Activated CD4-positive, alpha-beta T cell treated with anti-CD3 and anti-CD28 coated beads, Interleukin-2, amount 10 ng/mL, durations not matched to agents 24 days and 14 days (primary cell): Measurements from ENCODE around the gene TALDO1. TPM values are rescaled to one million over a fixed set of nuclear protein-coding genes. Genes with fewer than 3 reads are reported as not detected.
A peak's percentile ranks its signal among the peaks of the same experiment; 100 is the strongest.

ENCODE experiments used
- DNase-seq: peaks from one replicate; pipeline ENCODE4 v3.0.0; 2022
- H3K27ac Mint-ChIP-seq: one replicate; pipeline ENCODE4 v1.8.0; 2022; ENCODE audit warnings: mild to moderate bottlenecking, mixed read lengths
- H3K27me3 Mint-ChIP-seq: one replicate; pipeline ENCODE4 v1.8.0; 2022; ENCODE audit warnings: mixed read lengths
- H3K36me3 Mint-ChIP-seq: one replicate; pipeline ENCODE4 v1.8.0; 2022; ENCODE audit warnings: low read depth, mild to moderate bottlenecking, mixed read lengths
- H3K4me1 Mint-ChIP-seq: one replicate; pipeline ENCODE4 v1.8.0; 2021; ENCODE audit warnings: mixed read lengths
- H3K4me3 Mint-ChIP-seq: one replicate; pipeline ENCODE4 v1.8.0; 2022; ENCODE audit warnings: mild to moderate bottlenecking, moderate library complexity, mixed read lengths
- H3K9me3 Mint-ChIP-seq: one replicate; pipeline ENCODE4 v1.8.0; 2021; ENCODE audit warnings: mixed read lengths
- intact Hi-C: fragments of 100-400 bp; cut with micrococcal nuclease; formaldehyde crosslinking; loops from one replicate; pipeline ENCODE4 v1.15.1; 2023
- total RNA-seq: library from RNA; stranded (reverse); gene quantifications from 2 replicates; pipeline ENCODE4 v1.2.3, GENCODE V29; 2022

Gene TALDO1
- 265 and 279 TPM in 2 replicates for total RNA-seq

- intact Hi-C loops, result loop anchor here (2.0 kb wide), 2 partner anchors 19 to 49 kb away; no protein-coding TSS in a partner anchor
- H3K9me3 Mint-ChIP-seq, result no peaks in the 10 kb centered on the region
- peaks cover 14% of the 10 kb centered on the region for H3K4me1 Mint-ChIP-seq
- peak within 1 kb of the TSS; percentile 82 for H3K27ac Mint-ChIP-seq
- peak within 1 kb of the TSS; percentile 90 for H3K4me3 Mint-ChIP-seq
- no peaks in the 10 kb centered on the region for H3K27me3 Mint-ChIP-seq
- peak; percentile 97 for DNase-seq
- H3K36me3 Mint-ChIP-seq, result peaks cover 8% of the 10 kb centered on the region
Measured at GRCh38 chr11:747158-748006, at the start of gene TALDO1. TALDO1 (plus strand) TSS chr11:747464; CDS start chr11:747482, 18 bp downstream.

GRCh38 chr11:697811-698311 is 49.4 kb upstream of the TALDO1 start:
- no peak for DNase-seq
- H3K27ac Mint-ChIP-seq, result peak overlapping the region; percentile 47
- H3K27me3 Mint-ChIP-seq, result no peaks in the 10 kb centered on the region
- no peaks in the 10 kb centered on the region for H3K9me3 Mint-ChIP-seq
- peaks cover 23% of the 10 kb centered on the region for H3K4me1 Mint-ChIP-seq
- H3K4me3 Mint-ChIP-seq, result peak overlapping the region; percentile 24
- peaks cover 5% of the 10 kb centered on the region for H3K36me3 Mint-ChIP-seq
- intact Hi-C loops, result loop anchor here (5.0 kb wide), 2 partner anchors 99 to 161 kb away; partner anchors contain the start of genes HRAS, LRRC56 and SLC25A22

- Mint-ChIP-seq H3K36me3 (peaks cover 3% of the 10 kb centered on the region), H3K9me3 (no peaks in the 10 kb centered on the region), H3K27ac (no peak overlapping the region), H3K4me1 (peaks cover 15% of the 10 kb centered on the region), H3K27me3 (no peaks in the 10 kb centered on the region), H3K4me3 (no peak overlapping the region)
- no peak for DNase-seq
- intact Hi-C loops, result loop anchor here (5.0 kb wide), 2 partner anchors 99 to 161 kb away; partner anchors contain the start of genes HRAS, LRRC56 and SLC25A22
Measured at GRCh38 chr11:698493-699115, 48.7 kb upstream of the TALDO1 start.

- Mint-ChIP-seq H3K4me1 (peaks cover 14% of the 10 kb centered on the region), H3K4me3 (no peak overlapping the region), H3K27me3 (no peaks in the 10 kb centered on the region), H3K9me3 (no peaks in the 10 kb centered on the region), H3K36me3 (peaks cover 3% of the 10 kb centered on the region), H3K27ac (no peak overlapping the region)
- intact Hi-C loops, result loop anchor here (5.0 kb wide), 2 partner anchors 98 to 162 kb away; partner anchors contain the start of genes HRAS, LRRC56 and SLC25A22
- no peak for DNase-seq
Measured at GRCh38 chr11:699116-699508, 48.2 kb upstream of the TALDO1 start.

GRCh38 chr11:699753-700152 is 47.5 kb upstream of the TALDO1 start:
- Mint-ChIP-seq H3K4me3 (no peak overlapping the region), H3K36me3 (peaks cover 3% of the 10 kb centered on the region), H3K27me3 (no peaks in the 10 kb centered on the region), H3K4me1 (peaks cover 14% of the 10 kb centered on the region), H3K9me3 (no peaks in the 10 kb centered on the region), H3K27ac (no peak overlapping the region)
- intact Hi-C loops, result loop anchor here (5.0 kb wide), 2 partner anchors 98 to 162 kb away; partner anchors contain the start of genes HRAS, LRRC56 and SLC25A22
- no peak for DNase-seq

GRCh38 chr11:701741-702461 is 45.4 kb upstream of the TALDO1 start:
- Mint-ChIP-seq H3K4me1 (peaks cover 13% of the 10 kb centered on the region), H3K27me3 (peaks cover 4% of the 10 kb centered on the region)
- no peak for DNase-seq

GRCh38 chr11:702462-703461 is 44.5 kb upstream of the TALDO1 start:
- H3K4me1 Mint-ChIP-seq, result peaks cover 7% of the 10 kb centered on the region
- no peaks in the 10 kb centered on the region for H3K9me3 Mint-ChIP-seq
- no peak for DNase-seq
- H3K27ac Mint-ChIP-seq, result no peak overlapping the region
- H3K36me3 Mint-ChIP-seq, result peaks cover 3% of the 10 kb centered on the region
- H3K27me3 Mint-ChIP-seq, result peaks cover 11% of the 10 kb centered on the region
- intact Hi-C loops, result no loop called here
- H3K4me3 Mint-ChIP-seq, result no peak overlapping the region

More at GRCh38 chr11:701741-702461, 45.4 kb upstream of the TALDO1 start:
- no peak overlapping the region for H3K4me3 Mint-ChIP-seq
- peaks cover 3% of the 10 kb centered on the region for H3K36me3 Mint-ChIP-seq
- intact Hi-C loops, result no loop called here
- H3K27ac Mint-ChIP-seq, result no peak overlapping the region
- H3K9me3 Mint-ChIP-seq, result no peaks in the 10 kb centered on the region

GRCh38 chr11:703506-703905 is 43.8 kb upstream of the TALDO1 start:
- Mint-ChIP-seq H3K27me3 (peaks cover 13% of the 10 kb centered on the region), H3K9me3 (no peaks in the 10 kb centered on the region), H3K4me1 (peaks cover 2% of the 10 kb centered on the region), H3K27ac (no peak overlapping the region), H3K4me3 (no peak overlapping the region), H3K36me3 (peaks cover 3% of the 10 kb centered on the region)
- intact Hi-C loops, result no loop called here
- no peak for DNase-seq

- intact Hi-C loops, result no loop called here
- Mint-ChIP-seq H3K36me3 (peaks cover 3% of the 10 kb centered on the region), H3K27me3 (peaks cover 13% of the 10 kb centered on the region), H3K4me1 (peaks cover 2% of the 10 kb centered on the region), H3K4me3 (no peak overlapping the region), H3K9me3 (no peaks in the 10 kb centered on the region), H3K27ac (no peak overlapping the region)
- no peak for DNase-seq
Measured at GRCh38 chr11:704228-704674, 43.0 kb upstream of the TALDO1 start.

GRCh38 chr11:704781-705645 is 42.3 kb upstream of the TALDO1 start:
- intact Hi-C loops, result no loop called here
- H3K9me3 Mint-ChIP-seq, result no peaks in the 10 kb centered on the region
- no peak for DNase-seq
- H3K4me1 Mint-ChIP-seq, result peaks cover 2% of the 10 kb centered on the region
- H3K27ac Mint-ChIP-seq, result no peak overlapping the region
- peak overlapping the region; percentile 32 for H3K4me3 Mint-ChIP-seq
- H3K36me3 Mint-ChIP-seq, result peaks cover 3% of the 10 kb centered on the region
- peaks cover 13% of the 10 kb centered on the region for H3K27me3 Mint-ChIP-seq

- Mint-ChIP-seq H3K27ac (no peak within 1 kb of the TSS), H3K9me3 (no peaks in the 10 kb centered on the region), H3K27me3 (peaks cover 17% of the 10 kb centered on the region), H3K36me3 (no peaks in the 10 kb centered on the region), H3K4me1 (peaks cover 2% of the 10 kb centered on the region), H3K4me3 (peak within 1 kb of the TSS; percentile 32)
- intact Hi-C loops, result no loop called here
- DNase-seq, result no peak
Measured at GRCh38 chr11:705646-706438, 41.4 kb upstream of the TALDO1 start, which contains the start of gene EPS8L2. EPS8L2 (plus strand) TSS chr11:706231; CDS start chr11:709408, 3,177 bp downstream.
